Measurements from ENCODE around the gene STEAP1. TPM values are rescaled to one million over a fixed set of nuclear protein-coding genes. Genes with fewer than 3 reads are reported as not detected.
A peak's percentile ranks its signal among the peaks of the same experiment; 100 is the strongest.
"Not testable (repeated sequence)": the region's sequence is repeated elsewhere in the genome, so short reads cannot be mapped to it uniquely, and the experiment has no call there.

STEAP1 gene
- total RNA-seq, 1 donor from 2014 or later: 8.2 TPM

GRCh38 chr7:90149428-90149827 is 4.8 kb upstream of the STEAP1 start:
- H3K36me3 ChIP-seq; H3K27ac ChIP-seq; H3K9me3 ChIP-seq; DNase-seq; H3K4me1 ChIP-seq; intact Hi-C loops (cut with DNase I); H3K4me3 ChIP-seq; H3K27me3 ChIP-seq (ENCODE audit: low read depth); ATAC-seq: not testable (repeated sequence)
- peak; percentile 31 for TF ChIP-seq CTCF (IDR thresholded peaks at IDR 0.05)

DNA sequence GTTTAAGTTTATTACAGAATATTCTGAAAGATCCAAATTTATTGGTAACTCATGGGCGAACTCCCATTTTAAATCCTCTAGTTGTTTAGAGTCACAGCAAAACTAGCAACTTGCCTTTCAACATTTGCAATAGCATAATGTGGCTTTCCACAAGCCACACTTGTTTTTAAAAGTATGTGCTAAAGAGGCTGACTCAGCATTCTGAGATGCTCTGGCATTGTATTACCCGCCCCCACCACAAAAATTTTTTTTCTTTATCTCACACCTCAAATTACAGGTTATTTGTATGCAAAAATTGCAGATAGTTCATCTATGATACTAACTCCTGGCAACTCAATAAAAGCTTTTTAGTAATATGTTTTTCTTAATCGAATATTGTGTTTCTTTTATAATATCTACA is 2.4 kb upstream of the STEAP1 start:
- not testable (repeated sequence) for H3K9me3 ChIP-seq; H3K27ac ChIP-seq; H3K4me3 ChIP-seq; H3K36me3 ChIP-seq; DNase-seq; H3K4me1 ChIP-seq; H3K27me3 ChIP-seq (ENCODE audit: low read depth); ATAC-seq
- intact Hi-C loops (cut with DNase I): loop anchor here (10.0 kb wide), 1 partner anchor 273 kb away; no protein-coding TSS in a partner anchor

DNA sequence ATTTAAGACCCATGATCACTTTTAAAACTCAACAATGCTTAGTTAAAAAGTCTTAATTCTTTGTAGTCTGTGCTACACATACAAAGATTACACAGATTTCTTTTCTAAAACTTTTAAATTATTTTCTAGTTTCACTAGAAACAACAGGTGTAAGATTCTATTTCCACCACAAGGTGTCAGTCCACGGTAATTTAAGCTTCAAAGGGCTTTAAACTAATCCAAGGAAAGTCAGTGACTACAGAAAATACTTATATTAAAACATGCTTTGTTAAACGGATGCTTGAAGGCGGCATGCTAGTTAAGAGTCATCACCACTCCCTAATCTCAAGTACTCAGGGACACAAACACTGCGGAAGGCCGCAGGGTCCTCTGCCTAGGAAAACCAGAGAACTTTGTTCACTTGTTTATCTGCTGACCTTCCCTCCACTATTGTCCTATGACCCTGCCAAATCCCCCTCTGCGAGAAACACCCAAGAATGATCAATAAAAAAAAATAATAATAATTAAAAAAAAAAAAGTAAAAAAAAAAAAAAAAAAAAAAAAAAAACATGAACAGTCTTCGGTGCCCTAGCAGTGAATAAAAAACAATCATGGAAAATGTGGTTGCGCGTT is 1.5 kb upstream of the STEAP1 start:
- H3K27me3 ChIP-seq (ENCODE audit: low read depth); H3K27ac ChIP-seq; H3K36me3 ChIP-seq; DNase-seq; H3K4me3 ChIP-seq; H3K4me1 ChIP-seq; H3K9me3 ChIP-seq: not testable (repeated sequence)
- intact Hi-C loops (cut with DNase I): loop anchor here (10.0 kb wide), 1 partner anchor 272 kb away; no protein-coding TSS in a partner anchor
- TF ChIP-seq CTCF (IDR thresholded peaks at IDR 0.05): peak; percentile 59
- peak; percentile 12 to 25 for ATAC-seq

DNA sequence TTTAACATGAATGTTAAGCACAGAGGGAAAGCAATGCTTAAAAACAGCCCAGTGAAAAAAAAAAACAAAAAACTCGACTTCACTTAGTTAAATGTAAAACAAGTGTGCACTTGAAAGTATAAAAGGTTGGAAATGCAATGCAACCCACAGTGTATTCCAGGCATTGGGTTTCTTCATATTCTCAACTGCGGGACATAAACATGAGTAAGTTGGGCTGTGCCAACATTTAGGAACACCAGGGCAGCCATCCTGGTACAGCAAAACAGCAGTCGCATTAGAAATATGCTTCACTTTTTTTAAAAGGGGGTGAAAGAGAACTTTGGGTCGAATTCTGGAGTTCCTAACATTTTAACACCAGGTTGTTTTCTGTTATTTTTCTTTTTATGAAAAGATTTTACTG is 937 bp downstream of the STEAP1 start:
- H3K27me3 ChIP-seq (ENCODE audit: low read depth): no peaks in the 10 kb centered on the region
- H3K4me1 ChIP-seq: no peaks in the 10 kb centered on the region
- peak overlapping the region; percentile 59 for H3K4me3 ChIP-seq
- intact Hi-C loops (cut with DNase I): loop anchor here (10.0 kb wide), 1 partner anchor 270 kb away; no protein-coding TSS in a partner anchor
- H3K36me3 ChIP-seq: no peaks in the 10 kb centered on the region
- no peak overlapping the region for H3K27ac ChIP-seq
- ATAC-seq: no peak
- TF ChIP-seq CTCF (IDR thresholded peaks at IDR 0.05): no peak
- H3K9me3 ChIP-seq: no peaks in the 10 kb centered on the region
- no peak for DNase-seq

DNA sequence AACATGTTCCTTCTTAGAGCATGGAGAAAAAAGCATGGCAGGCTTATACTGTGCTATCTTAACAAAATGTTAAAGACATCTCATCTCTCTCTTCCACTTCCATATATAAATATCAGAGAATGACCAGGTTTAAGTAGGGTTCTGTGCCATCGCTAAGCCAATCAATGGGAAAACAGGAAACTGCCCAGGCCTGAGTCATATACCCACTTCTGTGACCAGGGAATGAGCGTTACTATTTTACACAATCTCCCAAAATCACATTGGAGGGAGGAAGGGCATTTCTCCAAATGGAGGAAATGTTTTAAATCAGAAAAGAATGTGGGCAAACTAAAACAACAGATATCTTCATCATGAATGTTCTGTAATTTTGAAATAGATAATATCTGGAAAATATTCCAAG is 3.1 kb downstream of the STEAP1 start:
- not testable (repeated sequence) for H3K27ac ChIP-seq; H3K27me3 ChIP-seq (ENCODE audit: low read depth); ATAC-seq; H3K4me3 ChIP-seq; H3K4me1 ChIP-seq; DNase-seq; H3K9me3 ChIP-seq; H3K36me3 ChIP-seq
- intact Hi-C loops (cut with DNase I): loop anchor here (10.0 kb wide), 1 partner anchor 267 kb away; no protein-coding TSS in a partner anchor

DNA sequence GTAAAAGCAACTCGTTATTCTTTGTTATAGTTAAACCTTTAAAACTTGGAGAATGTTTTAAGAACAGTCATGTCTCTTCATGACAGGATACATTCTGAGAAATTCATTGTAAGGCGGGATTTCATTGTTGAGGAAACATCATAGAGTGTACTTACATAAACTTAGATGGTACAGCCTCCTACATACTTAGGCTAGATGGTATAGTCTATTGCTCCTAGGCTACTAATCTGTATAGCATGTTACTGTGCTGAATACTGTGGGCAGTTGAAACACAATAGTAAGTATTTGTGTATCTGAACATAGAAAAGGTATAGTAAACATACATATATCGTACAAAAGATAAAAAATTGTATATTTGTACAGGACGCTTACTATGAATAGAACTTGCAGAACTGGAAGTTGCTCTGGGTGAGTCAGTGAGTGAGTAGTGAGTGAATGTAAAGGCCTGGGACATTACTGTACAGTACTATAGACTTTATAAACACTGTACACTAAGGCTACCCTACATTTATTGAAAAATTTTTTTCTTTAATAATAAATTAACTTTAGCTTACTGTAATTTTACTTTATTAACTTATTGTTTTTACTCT is 3.6 kb downstream of the STEAP1 start:
- not testable (repeated sequence) for H3K4me1 ChIP-seq; ATAC-seq; H3K27me3 ChIP-seq (ENCODE audit: low read depth); DNase-seq; H3K4me3 ChIP-seq; H3K36me3 ChIP-seq; H3K9me3 ChIP-seq; H3K27ac ChIP-seq
- intact Hi-C loops (cut with DNase I): loop anchor here (10.0 kb wide), 1 partner anchor 267 kb away; no protein-coding TSS in a partner anchor

- no peak for ATAC-seq
- intact Hi-C loops (cut with DNase I): no loop called here
- H3K27ac ChIP-seq: no peak overlapping the region
- no peaks in the 10 kb centered on the region for H3K9me3 ChIP-seq
- no peak for DNase-seq
- no peaks in the 10 kb centered on the region for H3K4me1 ChIP-seq
- H3K27me3 ChIP-seq (ENCODE audit: low read depth): no peaks in the 10 kb centered on the region
- H3K36me3 ChIP-seq: no peaks in the 10 kb centered on the region
- no peak overlapping the region for H3K4me3 ChIP-seq
- no peak for TF ChIP-seq CTCF (IDR thresholded peaks at IDR 0.05)
These were observed 9.3 kb downstream of the STEAP1 start for GRCh38 chr7:90163534-90163933.
